Measurements from ENCODE around the gene ZNF576.

ZNF576 gene

GRCh38 chr19:43594710-43595604 is 1.4 kb upstream of the ZNF576 start:
- peak overlapping the region; percentile 77 for H3K4me3 ChIP-seq (ENCODE audit: low read depth, low read length)
- TF ChIP-seq MAX (IDR thresholded peaks at IDR 0.05; ENCODE audit: low read depth, low read length), result peak; percentile 11; the same call in 1 of the 2 replicates
- TF ChIP-seq MYC (IDR thresholded peaks at IDR 0.05; ENCODE audit: low read depth, low read length), result peak; percentile 61
- TF ChIP-seq, protein P1, sequence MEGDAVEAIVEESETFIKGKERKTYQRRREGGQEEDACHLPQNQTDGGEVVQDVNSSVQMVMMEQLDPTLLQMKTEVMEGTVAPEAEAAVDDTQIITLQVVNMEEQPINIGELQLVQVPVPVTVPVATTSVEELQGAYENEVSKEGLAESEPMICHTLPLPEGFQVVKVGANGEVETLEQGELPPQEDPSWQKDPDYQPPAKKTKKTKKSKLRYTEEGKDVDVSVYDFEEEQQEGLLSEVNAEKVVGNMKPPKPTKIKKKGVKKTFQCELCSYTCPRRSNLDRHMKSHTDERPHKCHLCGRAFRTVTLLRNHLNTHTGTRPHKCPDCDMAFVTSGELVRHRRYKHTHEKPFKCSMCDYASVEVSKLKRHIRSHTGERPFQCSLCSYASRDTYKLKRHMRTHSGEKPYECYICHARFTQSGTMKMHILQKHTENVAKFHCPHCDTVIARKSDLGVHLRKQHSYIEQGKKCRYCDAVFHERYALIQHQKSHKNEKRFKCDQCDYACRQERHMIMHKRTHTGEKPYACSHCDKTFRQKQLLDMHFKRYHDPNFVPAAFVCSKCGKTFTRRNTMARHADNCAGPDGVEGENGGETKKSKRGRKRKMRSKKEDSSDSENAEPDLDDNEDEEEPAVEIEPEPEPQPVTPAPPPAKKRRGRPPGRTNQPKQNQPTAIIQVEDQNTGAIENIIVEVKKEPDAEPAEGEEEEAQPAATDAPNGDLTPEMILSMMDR (IDR thresholded peaks at IDR 0.05; ENCODE audit: low read depth, low read length), result peak; percentile 75
- peak; percentile 16 for TF ChIP-seq POLR2A (IDR thresholded peaks at IDR 0.05; ENCODE audit: extremely low read depth, insufficient read length)
- peak; percentile 80 for DNase-seq (ENCODE audit: low read depth)

DNA sequence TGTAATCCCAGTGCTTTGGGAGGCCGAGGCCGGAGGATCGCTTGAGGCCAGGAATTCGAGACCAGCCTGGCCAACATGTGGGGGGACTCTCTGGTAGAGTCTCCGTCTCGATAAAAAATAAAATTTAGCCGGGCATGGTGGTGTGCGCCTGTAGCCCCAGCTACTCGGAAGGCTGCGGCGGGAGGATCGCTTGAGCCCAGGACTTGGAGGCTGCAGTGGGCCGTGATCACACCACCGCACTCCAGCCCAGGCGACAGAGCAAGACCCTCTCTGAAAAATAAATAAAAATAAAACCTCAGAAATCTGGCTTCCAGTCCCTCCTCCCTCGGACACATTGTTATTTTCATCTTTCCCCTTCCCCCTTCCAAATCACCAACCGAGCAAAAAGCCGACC is 793 bp upstream of the ZNF576 start:
- peak overlapping the region; percentile 77 for H3K4me3 ChIP-seq (ENCODE audit: low read depth, low read length)
- DNase-seq (ENCODE audit: low read depth), result no peak
- TF ChIP-seq POLR2A (IDR thresholded peaks at IDR 0.05; ENCODE audit: extremely low read depth, insufficient read length) (no peak), MYC (IDR thresholded peaks at IDR 0.05; ENCODE audit: low read depth, low read length) (no peak), MAX (IDR thresholded peaks at IDR 0.05; ENCODE audit: low read depth, low read length) (no peak)
- TF ChIP-seq, protein P1 (IDR thresholded peaks at IDR 0.05; ENCODE audit: low read depth, low read length), result no peak

- DNase-seq (ENCODE audit: low read depth), result peak; percentile 11
- TF ChIP-seq MYC (IDR thresholded peaks at IDR 0.05; ENCODE audit: low read depth, low read length), result no peak; the same call in 1 of the 2 replicates
- TF ChIP-seq POLR2A (IDR thresholded peaks at IDR 0.05; ENCODE audit: extremely low read depth, insufficient read length), result no peak
Observed at GRCh38 chr19:43596842-43597461, 557 bp downstream of the ZNF576 start.

DNA sequence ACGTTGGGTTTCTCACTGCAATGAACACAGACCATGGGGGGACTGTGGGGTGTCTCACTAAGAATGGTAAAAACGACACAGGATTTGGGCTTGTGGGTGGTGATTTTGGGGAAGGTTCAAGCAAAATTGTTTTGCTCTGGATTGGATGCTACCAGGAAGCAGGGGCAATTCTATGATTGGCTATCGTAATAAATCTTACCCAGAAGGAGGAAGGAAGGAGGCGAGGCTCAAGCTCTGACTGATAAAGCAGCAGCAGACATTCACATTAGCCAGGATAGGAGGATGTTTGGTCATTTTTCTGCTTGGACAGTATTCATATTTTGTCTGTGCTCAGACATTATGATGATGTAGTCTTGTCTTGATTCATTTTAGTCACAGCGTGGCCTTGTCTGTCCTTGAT is 1.5 kb downstream of the ZNF576 start:
- peak overlapping the region; percentile 97 for H3K4me3 ChIP-seq (ENCODE audit: low read depth, low read length)

More at GRCh38 chr19:43596842-43597461, 557 bp downstream of the ZNF576 start:
- peak overlapping the region; percentile 97 for H3K4me3 ChIP-seq (ENCODE audit: low read depth, low read length)

GRCh38 chr19:43598445-43599240 is 2.2 kb downstream of the ZNF576 start:
- TF ChIP-seq POLR2A (IDR thresholded peaks at IDR 0.05; ENCODE audit: extremely low read depth, insufficient read length) (no peak), MAX (IDR thresholded peaks at IDR 0.05; ENCODE audit: low read depth, low read length) (no peak), MYC (IDR thresholded peaks at IDR 0.05; ENCODE audit: low read depth, low read length) (no peak)
- TF ChIP-seq, protein P1 (IDR thresholded peaks at IDR 0.05; ENCODE audit: low read depth, low read length), result no peak
- peak overlapping the region; percentile 97 for H3K4me3 ChIP-seq (ENCODE audit: low read depth, low read length)
- no peak for DNase-seq (ENCODE audit: low read depth)

More for the DNA sequence above, 1.5 kb downstream of the ZNF576 start:
- TF ChIP-seq MAX (IDR thresholded peaks at IDR 0.05; ENCODE audit: low read depth, low read length) (no peak), POLR2A (IDR thresholded peaks at IDR 0.05; ENCODE audit: extremely low read depth, insufficient read length) (no peak), MYC (IDR thresholded peaks at IDR 0.05; ENCODE audit: low read depth, low read length) (no peak)
- TF ChIP-seq, protein P1 (IDR thresholded peaks at IDR 0.05; ENCODE audit: low read depth, low read length), result no peak
- no peak for DNase-seq (ENCODE audit: low read depth)

Measured in NB4 (cell line).